K562 (cell line): ENCODE results near the gene PSMB7. TPM values are rescaled to one million over a fixed set of nuclear protein-coding genes. Genes with fewer than 3 reads are reported as not detected.

Experiments used
- CBX3 ChIP-seq, 2 experiments: IDR thresholded peaks; 1 replicate in 1 of 2; 2 replicates in 1 of 2; pipeline ENCODE4 v1.6.1; 2012; ENCODE audit warnings: inconsistent platforms in 2 of 2, low read length in 2 of 2, borderline replicate concordance in 1 of 2, control low read depth in 1 of 2
- FOXA3 ChIP-seq, 2 experiments: fragments of 450-650 bp in 1 of 2; sonication (generic) in 1 of 2; formaldehyde crosslinking; IDR thresholded peaks in 1 of 2; conservative IDR thresholded peaks in 1 of 2; 2 replicates each; pipeline versions ENCODE4 v1.4.0 to v1.8.0; 2020 to 2022; ENCODE audit warnings: mild to moderate bottlenecking in 2 of 2, missing genetic modification reagents in 1 of 2
- SETDB1 ChIP-seq: IDR thresholded peaks from one replicate; pipeline ENCODE4 v1.6.1; 2012; ENCODE audit warnings: low read length, control low read depth, inconsistent platforms
- SUPT5H ChIP-seq: fragments of 450-650 bp; IDR thresholded peaks from 2 replicates; pipeline ENCODE4 v1.6.1; 2016
- ZNF77 ChIP-seq: fragments of 250-450 bp; sonication (Bioruptor Pico); IDR thresholded peaks from 2 replicates; pipeline ENCODE4 v1.5.0; 2020
- polyA plus RNA-seq, 8 experiments: library from polyadenylated mRNA; depleted of rRNA in 4 of 8; stranded (reverse) in 5 of 8; unstranded in 3 of 8; fragments of >200 nt; fragmentation: Nextera tagmentation in 2 of 8; fragmentation: Illumina TruSeq in 1 of 8; extraction: Ambion mirVana in 2 of 8; extraction: Trizol in 1 of 8; gene quantifications; 2 replicates each; pipeline versions ENCODE4 v1.2.1 to v1.2.3, GENCODE V29; 2011 to 2014; ENCODE audit warnings: inconsistent platforms in 1 of 8, missing spikeins in 1 of 8
- total RNA-seq, 7 experiments: library from RNA; depleted of rRNA in 6 of 7; stranded (reverse); fragments of >200 nt in 6 of 7; fragmentation: Illumina TruSeq in 2 of 7; extraction: Trizol in 2 of 7; gene quantifications; 2 replicates each; pipeline versions ENCODE4 v1.2.1 to v1.2.3, GENCODE V29; 2011 to 2021; ENCODE audit warnings: low replicate concordance in 1 of 7
- TF ChIP-seq, protein P1 (sequence below): conservative IDR thresholded peaks from 2 replicates; pipeline ENCODE4 v1.6.1; 2011; ENCODE audit warnings: low read depth, mild to moderate bottlenecking, low read length; ENCODE audit not compliant: control insufficient read depth
- TF ChIP-seq, protein P2 (sequence below), 3 experiments: fragments of 200-800 bp in 1 of 3; fragments of 250-450 bp in 1 of 3; fragments of 450-650 bp in 1 of 3; sonication (Bioruptor Pico) in 1 of 3; sonication (Bioruptor generic) in 1 of 3; formaldehyde crosslinking in 1 of 3; IDR thresholded peaks; 2 replicates each; pipeline versions ENCODE4 v1.6.1 to v1.8.0; 2016 to 2022; ENCODE audit warnings: mild to moderate bottlenecking in 2 of 3, missing genetic modification characterization in 2 of 3, missing compliant biosample characterization in 1 of 3, moderate library complexity in 1 of 3

The PSMB7 gene
- total and polyA plus RNA-seq, 9 of the 15 experiments (the other 6 are each of a cell fraction or from before 2014, with no cell fraction given), result 321 to 978 (median 407) TPM

DNA sequence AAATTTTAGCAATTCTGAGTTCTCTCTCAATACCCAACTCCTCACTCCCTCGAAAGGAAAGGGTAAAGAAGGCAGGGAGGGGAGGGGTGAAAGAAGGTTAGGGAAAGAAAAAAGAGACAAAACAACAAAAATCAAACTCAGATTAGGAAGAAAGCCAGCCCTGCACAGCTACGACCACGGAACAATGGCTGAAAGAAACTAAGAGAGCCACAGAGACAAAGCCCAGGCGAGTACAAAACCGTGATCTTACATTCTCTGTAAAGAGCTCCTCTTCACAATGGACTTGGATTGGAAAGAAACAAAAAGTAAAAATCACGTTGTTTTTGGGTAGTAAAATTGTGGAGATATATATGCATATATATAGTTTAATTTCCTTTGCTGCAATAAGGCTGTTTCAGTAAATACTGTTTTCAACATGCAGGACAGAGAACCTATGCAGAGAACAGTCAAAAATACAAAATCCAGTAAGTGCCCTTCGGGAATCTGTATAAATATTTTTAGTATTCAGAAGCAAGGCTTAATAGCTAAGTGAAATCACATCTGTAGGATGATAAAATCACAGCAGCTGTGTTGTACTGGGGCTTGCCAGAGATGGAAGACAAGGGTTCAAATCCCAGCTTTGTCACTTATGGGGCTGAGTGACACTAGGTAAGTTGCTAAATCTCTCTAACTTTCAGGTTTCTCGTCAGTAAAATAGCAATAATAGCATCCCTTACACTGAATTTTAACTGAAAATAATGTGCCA lies 16.9 kb downstream of the PSMB7 start (continued):
- TF ChIP-seq ZNF77 (CRISPR knock-in tag) (no peak), FOXA3 (CRISPR knock-in tag; conservative IDR thresholded peaks at IDR 0.05 in 1 of 2, IDR thresholded peaks at IDR 0.05 in 1 of 2) (no peak), SUPT5H (no peak), CBX3 (IDR thresholded peaks at IDR 0.05; ENCODE audit: borderline replicate concordance in 1 of 2, low read length in 2 of 2) (no peak), SETDB1 (no peak)
- TF ChIP-seq, protein P1, sequence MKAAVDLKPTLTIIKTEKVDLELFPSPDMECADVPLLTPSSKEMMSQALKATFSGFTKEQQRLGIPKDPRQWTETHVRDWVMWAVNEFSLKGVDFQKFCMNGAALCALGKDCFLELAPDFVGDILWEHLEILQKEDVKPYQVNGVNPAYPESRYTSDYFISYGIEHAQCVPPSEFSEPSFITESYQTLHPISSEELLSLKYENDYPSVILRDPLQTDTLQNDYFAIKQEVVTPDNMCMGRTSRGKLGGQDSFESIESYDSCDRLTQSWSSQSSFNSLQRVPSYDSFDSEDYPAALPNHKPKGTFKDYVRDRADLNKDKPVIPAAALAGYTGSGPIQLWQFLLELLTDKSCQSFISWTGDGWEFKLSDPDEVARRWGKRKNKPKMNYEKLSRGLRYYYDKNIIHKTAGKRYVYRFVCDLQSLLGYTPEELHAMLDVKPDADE, result no peak
- TF ChIP-seq, protein P2, sequence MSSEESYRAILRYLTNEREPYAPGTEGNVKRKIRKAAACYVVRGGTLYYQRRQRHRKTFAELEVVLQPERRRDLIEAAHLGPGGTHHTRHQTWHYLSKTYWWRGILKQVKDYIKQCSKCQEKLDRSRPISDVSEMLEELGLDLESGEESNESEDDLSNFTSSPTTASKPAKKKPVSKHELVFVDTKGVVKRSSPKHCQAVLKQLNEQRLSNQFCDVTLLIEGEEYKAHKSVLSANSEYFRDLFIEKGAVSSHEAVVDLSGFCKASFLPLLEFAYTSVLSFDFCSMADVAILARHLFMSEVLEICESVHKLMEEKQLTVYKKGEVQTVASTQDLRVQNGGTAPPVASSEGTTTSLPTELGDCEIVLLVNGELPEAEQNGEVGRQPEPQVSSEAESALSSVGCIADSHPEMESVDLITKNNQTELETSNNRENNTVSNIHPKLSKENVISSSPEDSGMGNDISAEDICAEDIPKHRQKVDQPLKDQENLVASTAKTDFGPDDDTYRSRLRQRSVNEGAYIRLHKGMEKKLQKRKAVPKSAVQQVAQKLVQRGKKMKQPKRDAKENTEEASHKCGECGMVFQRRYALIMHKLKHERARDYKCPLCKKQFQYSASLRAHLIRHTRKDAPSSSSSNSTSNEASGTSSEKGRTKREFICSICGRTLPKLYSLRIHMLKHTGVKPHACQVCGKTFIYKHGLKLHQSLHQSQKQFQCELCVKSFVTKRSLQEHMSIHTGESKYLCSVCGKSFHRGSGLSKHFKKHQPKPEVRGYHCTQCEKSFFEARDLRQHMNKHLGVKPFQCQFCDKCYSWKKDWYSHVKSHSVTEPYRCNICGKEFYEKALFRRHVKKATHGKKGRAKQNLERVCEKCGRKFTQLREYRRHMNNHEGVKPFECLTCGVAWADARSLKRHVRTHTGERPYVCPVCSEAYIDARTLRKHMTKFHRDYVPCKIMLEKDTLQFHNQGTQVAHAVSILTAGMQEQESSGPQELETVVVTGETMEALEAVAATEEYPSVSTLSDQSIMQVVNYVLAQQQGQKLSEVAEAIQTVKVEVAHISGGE (CRISPR knock-in tag; IDR thresholded peaks at IDR 0.05), result no peak
